ENCODE measurements around the gene CCDC148.

GRCh38 chr2:158403237-158403636 lies 53.3 kb downstream of the CCDC148 start:
- TF ChIP-seq EZH2 (IDR thresholded peaks at IDR 0.05; ENCODE audit: borderline replicate concordance, insufficient read depth, low read depth, low read length, poor library complexity, severe bottlenecking): no peak
- no peak for TF ChIP-seq CTCF (IDR thresholded peaks at IDR 0.05)
